Measurements from ENCODE around the gene SPINK4.

Gene SPINK4

DNA sequence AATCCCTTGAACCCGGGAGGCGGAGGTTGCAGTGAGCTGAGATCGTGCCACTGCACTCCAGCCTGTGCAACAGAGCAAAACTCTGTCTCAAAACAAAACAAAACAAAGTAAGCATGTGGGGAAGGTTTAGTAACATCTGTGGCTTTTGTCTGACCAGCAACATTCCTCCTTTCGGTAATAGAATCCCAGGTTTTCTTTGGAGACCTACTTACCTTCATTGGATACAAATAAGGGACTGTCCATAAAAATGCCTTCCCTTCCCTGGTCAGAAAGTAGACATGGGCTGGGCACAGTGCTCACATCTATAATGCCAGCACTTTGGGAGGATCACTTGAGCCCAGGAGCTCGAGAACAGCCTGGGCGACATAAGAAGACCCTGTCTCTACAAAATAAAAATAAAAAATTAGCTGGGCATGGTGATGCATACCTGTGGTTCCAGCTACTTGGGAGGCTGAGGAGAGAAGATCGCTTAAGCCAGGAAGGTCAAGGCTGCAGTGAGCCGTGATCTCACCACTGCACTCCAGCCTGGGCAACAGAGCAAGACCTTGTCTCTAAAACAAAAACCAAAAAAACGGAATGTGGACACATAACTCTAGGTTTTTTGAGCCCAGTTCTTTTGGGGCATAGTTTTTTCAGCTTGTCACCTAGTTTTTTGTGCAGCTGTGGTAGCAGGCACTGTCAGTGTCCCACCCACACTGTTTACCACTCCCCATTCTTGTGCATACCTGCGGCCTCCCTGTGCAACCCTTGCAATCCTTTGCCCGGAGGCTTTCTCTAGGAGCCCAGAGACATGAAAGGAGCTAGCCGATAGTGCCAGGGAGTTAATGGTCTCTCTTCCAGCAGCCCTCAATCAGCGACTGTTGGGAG, 9.0 kb upstream of the SPINK4 start:
- no peak for DNase-seq

DNA sequence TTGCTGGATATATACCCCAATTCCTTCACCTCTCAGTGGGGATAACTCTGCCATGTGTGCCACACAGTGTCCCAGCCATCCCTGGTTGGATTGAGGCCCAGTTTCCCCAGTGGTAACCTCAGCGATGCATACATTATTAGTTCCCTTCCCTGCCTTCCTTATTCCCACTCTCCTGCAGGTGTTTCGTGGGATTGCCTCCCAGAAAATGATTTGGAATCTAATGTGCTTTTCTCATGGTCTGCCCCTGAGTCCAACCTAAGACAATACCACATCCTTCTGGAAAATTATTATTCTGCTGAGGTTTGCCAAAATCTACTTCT, 8.4 kb upstream of the SPINK4 start:
- no peak for DNase-seq

DNA sequence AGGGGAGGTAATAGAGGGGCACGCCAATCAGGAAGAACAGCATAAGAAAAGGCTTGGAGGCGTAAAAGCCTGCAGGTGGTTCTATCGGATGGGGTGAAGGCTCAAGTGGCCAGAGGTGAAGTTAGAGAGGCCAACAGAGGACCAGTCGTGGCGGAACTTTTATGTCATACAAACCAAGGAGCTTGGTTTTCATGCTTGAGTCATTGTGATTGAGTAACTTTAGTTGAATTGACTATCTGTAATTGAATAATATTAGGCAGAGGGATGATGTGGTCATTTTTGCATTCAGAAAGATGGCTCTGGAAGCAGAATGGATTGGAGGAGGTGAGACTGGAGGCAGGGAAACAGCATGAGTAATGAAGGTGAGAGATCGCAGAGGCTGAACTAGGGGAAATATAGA, 7.2 kb upstream of the SPINK4 start:
- no peak for DNase-seq

DNA sequence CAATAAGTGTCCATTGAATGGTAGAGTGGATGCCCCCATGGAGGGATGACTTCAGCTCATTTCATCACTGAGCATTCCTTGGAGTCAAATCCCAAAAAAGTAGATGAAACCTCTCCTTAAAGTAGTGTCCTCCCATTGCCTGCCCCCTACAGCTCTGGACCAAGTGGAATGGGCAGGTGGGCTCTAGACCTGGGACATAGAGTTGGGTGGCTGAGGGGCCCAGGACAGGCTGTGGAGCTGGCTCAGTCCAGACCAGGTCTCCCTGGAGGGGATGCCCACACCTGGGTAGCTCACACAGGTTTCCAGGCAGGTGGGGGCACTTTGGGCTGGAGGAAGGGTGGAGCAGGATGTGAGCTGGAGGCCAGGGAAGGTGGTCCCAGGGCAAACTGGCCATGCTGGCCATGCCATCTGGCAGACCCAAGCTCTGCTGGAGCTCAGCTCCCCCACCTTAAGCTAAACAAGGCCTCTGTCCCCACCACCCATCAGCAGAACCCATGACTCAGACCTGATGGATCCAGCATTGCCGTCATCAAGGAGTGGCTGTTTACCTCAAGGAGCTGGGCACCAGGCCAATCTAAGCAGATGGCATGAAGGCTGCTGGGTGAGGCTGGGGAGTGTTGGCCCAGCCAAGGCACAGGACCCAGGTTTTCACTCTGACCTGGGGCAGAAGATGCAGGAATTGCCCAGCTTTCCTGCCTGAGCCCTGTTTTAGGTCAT, 6.2 kb upstream of the SPINK4 start:
- DNase-seq: no peak

DNA sequence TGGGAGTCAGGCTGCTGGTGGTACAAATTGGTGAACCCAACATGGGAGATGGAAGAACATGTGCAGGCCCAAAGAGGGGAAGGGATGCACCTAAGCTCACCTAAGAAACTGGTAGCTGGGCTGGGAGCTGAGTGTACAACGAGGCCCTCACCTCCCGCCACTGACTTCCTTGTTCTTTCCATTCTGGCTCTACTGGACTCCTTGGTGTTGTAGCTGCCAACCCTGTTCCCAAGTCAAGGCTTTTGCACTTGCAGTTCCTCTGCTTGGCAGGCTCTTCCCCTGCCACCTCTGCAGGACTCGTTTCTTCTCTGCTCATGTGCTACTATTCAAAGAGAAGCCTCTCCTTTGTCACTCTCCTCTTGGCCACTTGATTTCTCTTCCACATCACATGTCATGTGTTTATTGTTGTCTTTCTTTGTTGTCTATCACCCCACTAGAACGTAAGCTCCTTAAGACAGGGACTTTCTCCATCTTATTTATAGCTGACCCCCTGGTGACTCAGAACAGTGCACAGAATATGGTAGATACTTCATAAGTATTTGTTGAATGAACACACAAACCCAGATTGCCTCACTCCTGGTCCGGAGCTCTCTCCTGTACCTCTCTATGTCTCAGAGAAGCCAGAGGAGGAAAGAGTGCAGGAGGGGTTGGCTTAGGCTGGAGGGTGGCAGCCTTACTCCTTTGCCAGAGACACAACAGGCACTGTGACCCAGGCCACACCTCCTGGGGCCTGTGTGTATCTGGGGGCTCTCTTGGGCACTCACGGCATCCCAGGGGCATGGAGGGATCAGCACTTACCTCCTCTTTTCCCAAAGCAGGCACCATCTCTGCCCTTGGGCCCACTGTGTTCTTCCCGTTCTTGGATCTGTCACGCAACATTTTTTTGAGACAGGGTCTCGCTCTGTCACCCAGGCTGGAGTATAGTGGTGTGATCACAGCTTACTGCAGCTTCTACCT, 5.2 kb upstream of the SPINK4 start:
- DNase-seq: no peak

DNA sequence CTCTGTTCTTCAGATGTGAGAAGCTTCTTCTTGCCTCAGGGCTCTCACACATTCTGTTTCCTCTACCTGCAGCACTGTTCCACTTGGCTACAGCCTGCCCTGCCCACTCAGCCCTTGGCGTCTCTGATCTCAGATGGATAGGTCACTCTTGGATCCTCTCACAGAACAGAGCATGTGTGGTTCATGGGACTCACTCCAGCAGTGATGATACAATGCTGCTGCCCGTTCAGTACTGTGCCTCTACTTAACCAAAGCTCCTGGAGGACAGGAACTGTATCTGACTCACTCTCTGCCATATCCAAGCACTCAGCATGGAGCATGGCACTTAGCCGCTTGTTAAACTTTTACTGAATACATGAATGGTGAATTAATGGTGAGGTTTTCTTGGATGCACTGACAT, 3.4 kb upstream of the SPINK4 start:
- DNase-seq: no peak

DNA sequence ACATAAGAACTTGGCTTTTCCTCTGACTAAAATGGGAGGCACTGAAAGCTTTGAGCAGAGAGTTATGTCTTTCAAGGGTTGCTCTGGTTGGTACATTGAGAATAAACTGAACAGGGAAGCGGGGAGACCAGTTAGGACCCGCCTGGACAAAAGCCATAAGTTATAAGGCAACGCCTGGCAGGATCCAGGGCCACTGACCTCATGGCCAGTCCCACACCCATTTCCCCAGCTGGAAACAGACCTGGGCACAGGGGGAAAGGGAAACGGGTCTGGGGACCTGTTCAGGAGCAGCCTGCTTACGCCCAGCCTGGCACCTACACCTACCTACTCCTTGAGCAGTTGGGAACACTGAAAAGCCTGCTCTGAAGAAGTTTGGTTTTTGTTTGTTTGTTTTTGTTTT, 1.3 kb downstream of the SPINK4 start:
- no peak for DNase-seq

DNA sequence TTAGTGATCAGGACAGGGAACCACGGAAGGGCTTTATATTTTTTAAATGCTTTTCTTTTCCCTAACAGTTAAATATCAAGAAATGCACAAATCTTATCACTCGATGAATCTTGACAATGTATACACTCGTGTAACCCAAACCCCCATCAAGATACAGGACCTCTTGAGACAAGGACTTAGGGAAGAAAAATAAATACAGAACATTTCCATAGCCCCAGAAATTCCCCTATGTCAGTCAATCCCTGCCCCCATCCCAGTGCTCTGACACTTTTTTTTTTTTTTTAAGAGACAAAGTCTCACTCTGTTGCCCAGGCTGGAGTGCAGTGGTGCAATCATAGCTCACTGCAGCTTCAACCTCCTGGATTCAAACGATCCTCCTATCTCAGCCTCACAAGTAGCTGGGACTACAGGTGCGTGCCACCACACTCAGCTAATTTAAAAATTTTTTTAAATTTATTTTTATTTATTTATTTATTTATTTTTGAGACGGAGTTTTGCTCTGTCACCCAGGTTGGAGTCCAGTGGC, 2.7 kb downstream of the SPINK4 start:
- no peak for DNase-seq

DNA sequence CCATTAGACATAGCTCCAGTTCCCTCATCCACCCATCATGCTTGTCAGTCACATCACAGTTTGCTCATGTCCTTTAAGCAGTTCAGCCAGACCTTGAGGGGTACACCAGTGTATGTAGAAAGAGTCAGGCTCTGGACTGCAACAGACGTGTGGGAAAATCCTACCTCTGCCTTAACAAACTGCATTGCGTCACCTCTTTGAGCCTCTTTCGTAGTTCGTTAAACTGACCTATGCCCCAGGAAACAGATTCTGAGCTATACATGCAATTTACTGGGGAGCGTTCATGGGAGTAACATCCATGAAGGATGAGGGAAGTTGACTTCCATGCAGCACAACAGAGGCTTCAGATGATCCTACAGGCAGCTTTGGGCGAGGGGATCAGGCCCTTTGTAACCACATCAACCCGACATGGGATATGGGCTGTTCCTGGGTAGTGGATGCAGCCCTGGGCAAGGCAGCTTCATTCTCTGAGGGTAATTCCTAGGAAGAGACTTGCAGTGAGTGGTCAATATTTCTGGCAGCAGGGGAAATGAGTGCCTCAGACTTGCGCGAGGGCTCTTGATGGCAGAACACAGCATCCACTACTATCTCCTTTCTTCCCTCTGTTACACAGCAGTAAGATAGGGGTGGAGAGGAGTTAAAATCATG, 4.3 kb downstream of the SPINK4 start:
- DNase-seq: no peak

DNA sequence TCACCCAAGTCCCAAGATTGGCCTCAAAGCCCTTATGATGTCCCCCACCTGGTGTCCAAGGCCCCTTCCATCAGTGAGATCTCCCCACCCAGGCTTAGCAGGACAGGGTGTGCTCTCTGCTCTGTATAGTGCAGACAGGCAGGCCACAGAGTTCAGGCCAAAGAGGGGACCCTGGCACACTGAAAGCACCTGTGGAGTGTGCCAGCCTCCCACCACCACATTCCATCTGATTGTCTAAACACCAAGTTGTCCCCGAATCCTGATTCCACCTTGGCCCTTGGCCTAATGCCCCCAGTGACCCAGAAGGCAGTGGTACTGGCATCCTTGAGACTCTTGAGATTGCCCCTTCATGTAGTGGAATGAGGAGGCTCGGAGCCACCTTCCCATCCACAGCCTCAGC, 5.4 kb downstream of the SPINK4 start:
- no peak for DNase-seq

DNA sequence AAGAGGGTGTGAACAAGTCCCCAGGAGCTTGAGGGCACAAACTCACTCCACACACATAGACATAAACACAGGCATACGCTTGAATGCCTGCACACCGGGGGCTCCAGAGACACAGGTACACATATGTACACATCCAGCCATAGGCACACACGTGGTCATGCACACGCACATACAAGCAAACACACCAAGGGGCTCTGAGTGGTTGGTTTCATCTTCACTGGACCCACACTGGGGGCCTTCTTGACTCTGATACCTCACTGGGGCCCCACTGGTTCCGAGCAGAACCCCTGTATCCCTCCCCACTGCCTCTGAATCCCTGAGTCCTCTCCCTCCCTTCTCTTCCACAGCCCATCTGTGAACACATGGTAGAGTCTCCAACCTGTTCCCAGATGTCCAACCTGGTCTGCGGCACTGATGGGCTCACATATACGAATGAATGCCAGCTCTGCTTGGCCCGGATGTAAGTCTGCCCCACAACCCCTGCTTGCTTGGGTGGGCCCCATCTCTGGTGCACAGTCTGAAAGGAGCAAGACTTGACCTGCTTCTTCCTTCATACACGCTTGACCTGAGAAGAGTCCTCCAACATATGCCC, 6.4 kb downstream of the SPINK4 start:
- DNase-seq: no peak

DNA sequence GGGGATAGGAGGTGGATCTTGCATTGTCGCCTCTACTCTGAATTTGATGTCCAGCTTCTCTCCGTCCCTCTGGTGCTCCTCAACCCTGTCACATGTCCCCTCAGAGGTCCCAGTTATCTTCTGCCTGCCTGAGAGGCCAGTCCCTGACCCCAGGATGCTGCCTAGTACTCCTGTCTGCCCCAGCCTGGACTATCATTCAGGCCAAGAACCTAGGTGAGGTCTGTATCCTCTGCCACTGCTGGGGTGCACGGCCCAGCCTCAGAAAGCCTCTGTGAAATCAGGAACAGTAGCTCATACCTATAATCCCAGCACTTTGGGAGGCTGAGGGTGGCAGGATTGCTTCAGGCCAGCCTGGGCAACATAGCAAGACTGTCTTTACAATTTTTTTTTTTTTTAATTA, 8.6 kb downstream of the SPINK4 start:
- DNase-seq: no peak

DNA sequence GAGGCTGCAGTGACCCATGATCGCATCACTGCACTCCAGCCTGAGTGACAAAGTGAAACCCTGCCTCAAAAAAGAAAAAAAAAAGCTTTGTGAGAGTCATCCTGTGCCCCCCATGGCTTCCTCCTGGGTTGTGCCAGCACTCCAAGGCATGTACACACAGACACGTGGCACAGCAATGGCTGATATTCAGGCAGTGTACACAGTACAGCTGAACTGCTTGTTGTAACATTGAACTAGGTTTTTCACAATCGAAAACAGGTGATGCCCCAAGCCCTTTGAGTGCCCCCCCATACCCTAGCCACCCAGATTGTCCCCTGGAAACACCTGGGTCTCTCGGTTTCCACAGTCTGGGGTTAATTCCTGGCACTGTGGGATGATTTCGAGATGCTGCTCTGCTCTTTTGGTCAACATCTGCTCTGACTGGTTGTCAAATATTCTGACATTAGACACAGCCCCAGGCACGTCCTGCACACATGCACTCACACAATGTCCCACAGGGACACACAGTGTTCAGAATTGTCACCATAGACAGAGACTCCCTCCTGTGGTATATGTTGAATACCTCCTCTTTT, 9.2 kb downstream of the SPINK4 start:
- no peak for DNase-seq

DNA sequence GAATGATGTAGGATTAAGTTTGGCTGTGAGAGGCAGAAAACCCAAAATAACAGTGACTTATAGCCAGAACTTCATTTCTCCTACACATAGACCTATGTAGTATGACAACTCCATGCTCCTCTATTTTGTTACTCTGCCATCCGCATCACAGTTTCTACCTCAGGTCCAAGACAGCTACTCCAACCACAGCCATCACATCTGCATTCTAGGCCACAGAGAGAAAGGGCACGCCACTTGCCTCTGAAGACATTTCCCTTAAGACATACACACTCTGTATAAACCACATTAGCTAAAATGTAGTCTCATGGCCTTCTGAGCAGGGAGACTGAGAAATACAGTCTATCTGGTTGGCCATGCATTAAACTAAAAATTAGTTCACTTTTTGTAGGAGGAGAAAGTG, 10.0 kb downstream of the SPINK4 start:
- no peak for DNase-seq

DNA sequence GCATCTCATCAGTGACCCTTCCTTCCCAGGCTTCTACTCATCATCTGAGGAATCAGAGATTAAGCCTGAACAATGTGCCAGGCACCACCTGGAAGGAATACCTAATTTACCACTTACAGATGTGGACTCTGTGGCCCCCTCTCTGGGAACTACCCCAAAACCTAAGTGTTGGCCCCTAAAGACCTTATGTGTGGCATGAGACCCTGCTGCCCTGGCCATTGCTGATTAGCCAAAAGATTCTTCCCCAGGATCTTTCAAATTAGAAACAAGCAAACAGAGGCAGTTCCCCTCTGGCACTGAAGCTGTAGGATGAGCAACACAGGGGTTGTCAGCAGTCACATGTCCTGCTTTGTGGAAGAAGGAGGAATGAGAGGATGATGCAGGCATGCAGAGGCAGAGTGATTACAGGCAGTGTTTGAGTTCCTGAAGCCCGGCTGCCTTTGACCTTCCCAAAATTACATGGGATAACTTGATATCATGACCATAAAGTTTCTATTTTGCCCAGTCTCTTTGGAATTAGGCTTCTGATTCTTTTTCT, 10.6 kb downstream of the SPINK4 start:
- no peak for DNase-seq

DNA sequence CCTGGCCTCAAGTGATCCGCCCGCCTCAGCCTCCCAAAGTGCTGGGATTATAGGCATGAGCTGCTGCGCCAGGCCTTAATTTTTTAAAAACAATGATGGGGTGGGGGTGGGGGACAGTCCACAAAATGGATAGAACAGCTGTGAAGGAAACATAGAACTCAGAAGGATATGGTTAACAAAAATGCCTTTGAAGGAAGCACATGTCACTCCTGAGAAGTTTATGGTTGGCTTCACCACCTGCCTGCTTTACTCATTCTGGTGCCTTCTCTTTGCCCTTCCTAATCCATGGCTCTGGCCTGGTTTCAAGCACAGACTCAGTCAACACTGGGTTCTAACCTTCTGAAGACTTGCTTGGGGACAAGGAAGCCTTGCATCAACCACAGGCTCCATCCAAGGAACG, 14.2 kb downstream of the SPINK4 start:
- DNase-seq: no peak

DNA sequence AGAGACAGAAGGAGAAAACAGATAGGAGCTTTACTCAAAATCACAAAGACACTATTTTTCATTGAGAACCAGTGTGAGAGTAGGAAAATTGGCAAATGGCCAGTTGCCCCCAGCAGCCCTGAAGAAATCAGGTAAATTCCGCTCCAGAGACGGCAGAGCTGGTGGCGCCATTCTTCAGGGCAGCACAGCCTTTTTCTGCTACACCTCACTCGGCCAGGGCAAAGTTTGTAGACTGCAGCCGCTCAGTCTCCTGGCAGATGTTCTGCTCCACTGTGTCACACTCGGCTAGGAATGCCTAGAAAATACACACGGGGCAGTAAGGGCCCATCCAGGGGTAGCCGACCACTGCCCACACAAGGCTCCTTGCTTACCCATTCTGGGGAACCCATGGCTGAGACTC, 15.0 kb downstream of the SPINK4 start:
- DNase-seq: no peak

DNA sequence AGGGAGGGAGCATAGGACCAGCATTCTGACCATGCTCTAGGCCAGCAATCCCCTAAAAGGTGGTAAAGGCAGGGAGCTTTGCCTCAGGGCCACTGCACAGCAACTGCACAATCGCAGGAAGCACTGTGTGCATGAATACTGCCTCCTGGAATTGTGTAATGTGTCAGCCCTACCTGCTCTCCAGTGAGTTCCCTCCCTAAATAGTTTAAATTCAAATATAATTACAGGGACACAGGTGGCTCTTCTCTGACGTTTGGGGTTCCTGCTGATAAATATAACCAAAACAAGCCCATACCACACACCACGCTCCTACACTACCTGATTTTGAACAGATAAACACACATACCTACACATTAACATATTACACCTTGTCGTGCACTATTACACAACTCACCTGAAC, 15.5 kb downstream of the SPINK4 start:
- no peak for DNase-seq

DNA sequence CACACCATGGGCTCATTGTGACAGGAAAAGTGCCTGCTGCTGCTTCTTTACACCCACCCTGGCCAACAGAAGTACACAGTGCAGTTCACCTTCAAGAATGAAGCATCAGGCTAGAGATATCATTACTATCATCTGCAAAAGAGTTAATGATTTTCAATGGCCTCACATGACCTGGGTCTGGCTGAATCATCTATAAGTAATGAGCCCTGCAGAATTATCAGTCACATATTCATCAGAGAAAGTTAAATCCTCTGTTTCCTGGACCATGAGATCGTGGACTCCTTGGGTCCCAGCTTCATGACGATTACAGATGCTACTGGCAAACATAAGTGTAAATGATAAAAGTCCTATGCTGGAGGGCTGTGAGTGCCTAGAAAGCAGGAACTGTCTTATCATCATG, 16.3 kb downstream of the SPINK4 start:
- DNase-seq: no peak

DNA sequence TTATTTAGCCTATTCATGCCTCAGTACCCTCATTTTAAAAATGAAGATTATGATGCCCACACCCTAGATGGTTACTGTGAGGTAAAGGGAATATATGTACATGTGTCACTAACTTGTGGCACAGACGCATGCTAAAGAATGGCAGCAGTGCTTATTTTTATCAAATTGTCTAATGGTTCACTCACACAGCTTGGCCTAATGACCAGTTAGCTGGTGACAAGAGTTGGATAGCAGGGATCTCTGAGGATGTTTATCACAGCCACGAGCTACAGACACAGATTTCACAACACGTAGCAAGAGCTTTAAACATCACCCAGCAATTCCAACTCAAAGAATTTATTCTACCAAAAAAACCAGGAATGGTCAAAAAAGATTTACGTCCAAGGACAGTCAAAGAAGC, 17.3 kb downstream of the SPINK4 start:
- no peak for DNase-seq

DNA sequence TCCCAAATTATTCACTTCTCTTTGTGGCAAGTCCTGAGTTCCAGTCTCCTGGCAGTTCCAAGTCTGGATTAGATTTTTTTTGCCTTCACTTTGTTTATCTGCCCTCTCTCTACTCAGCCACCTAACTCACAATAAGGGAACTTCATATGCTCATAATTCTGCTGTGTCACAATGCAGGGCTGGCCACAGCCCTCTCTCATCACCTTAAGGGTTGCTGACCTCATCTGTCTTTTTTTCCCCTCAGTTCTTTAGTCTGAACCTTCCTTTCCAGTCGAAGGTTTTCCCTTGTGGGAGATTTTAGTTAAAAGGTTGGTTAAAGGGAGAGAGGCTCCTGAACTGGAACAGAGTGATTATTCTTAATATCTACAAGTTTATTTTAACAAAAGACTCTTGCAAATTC, 20.4 kb downstream of the SPINK4 start:
- no peak for DNase-seq

Measured in CD4-positive, alpha-beta T cell treated with Interleukin-17A for 1 hour (primary cell).